SK-N-SH treated with all-trans-retinoic acid at 6 μM for 48 hours (cell line): ENCODE data around the gene ANK3.

Source experiments
- ATAC-seq: fragments of 200-7000 bp; cut with Tn5 transposase; 3 replicates; pipeline ENCODE4 v1.9.1; 2020; ENCODE audit warnings: mild to moderate bottlenecking, moderate library complexity
- ARNTL ChIP-seq: fragments of 450-650 bp; formaldehyde crosslinking; IDR thresholded peaks from 2 replicates; pipeline ENCODE4 v1.5.0; 2020; ENCODE audit warnings: low read depth, mild to moderate bottlenecking, moderate library complexity, borderline replicate concordance
- BACH2 ChIP-seq: fragments of 250-450 bp; sonication (Bioruptor Pico); IDR thresholded peaks from 2 replicates; pipeline ENCODE4 v1.9.0; 2021; ENCODE audit warnings: mild to moderate bottlenecking, borderline replicate concordance
- CSDC2 ChIP-seq: fragments of 250-450 bp; sonication (Bioruptor Pico); IDR thresholded peaks from 2 replicates; pipeline ENCODE4 v1.5.0; 2020; ENCODE audit warnings: mild to moderate bottlenecking, moderate library complexity
- ESRRG ChIP-seq: fragments of 250-450 bp; sonication (Bioruptor Pico); IDR thresholded peaks from 2 replicates; pipeline ENCODE4 v1.6.1; 2021; ENCODE audit warnings: mild to moderate bottlenecking
- GLIS3 ChIP-seq: fragments of 250-450 bp; sonication (Bioruptor Pico); IDR thresholded peaks from 2 replicates; pipeline ENCODE4 v1.5.0; 2020; ENCODE audit warnings: mild to moderate bottlenecking, moderate library complexity
- PPARA ChIP-seq: fragments of 250-450 bp; sonication (Bioruptor Pico); IDR thresholded peaks from 2 replicates; pipeline ENCODE4 v1.5.0; 2020; ENCODE audit warnings: mild to moderate bottlenecking, borderline replicate concordance
- RARB ChIP-seq: fragments of 250-450 bp; sonication (Bioruptor Pico); IDR thresholded peaks from 2 replicates; pipeline ENCODE4 v1.8.0; 2021; ENCODE audit warnings: mild to moderate bottlenecking, moderate library complexity
- SNAI2 ChIP-seq: fragments of 250-450 bp; sonication (Bioruptor Pico); IDR thresholded peaks from 2 replicates; pipeline ENCODE4 v1.5.0; 2020; ENCODE audit warnings: mild to moderate bottlenecking, moderate library complexity
- TCF4 ChIP-seq: fragments of 250-450 bp; sonication (Bioruptor Pico); IDR thresholded peaks from 2 replicates; pipeline ENCODE4 v1.8.0; 2021; ENCODE audit warnings: mild to moderate bottlenecking, moderate library complexity, borderline replicate concordance
- ZC3H10 ChIP-seq: fragments of 250-450 bp; sonication (Bioruptor Pico); IDR thresholded peaks from 2 replicates; pipeline ENCODE4 v1.5.1; 2021; ENCODE audit warnings: mild to moderate bottlenecking, moderate library complexity
- ZFP3 ChIP-seq: fragments of 250-450 bp; sonication (Bioruptor Pico); IDR thresholded peaks from 2 replicates; pipeline ENCODE4 v1.5.0; 2020; ENCODE audit warnings: mild to moderate bottlenecking, moderate library complexity
- ZFP30 ChIP-seq: fragments of 450-650 bp; formaldehyde crosslinking; IDR thresholded peaks from 2 replicates; pipeline ENCODE4 v1.5.0; 2022; ENCODE audit warnings: mild to moderate bottlenecking, moderate library complexity
- ZNF565 ChIP-seq: fragments of 450-650 bp; formaldehyde crosslinking; conservative IDR thresholded peaks from 2 replicates; pipeline ENCODE4 v1.5.0; 2020; ENCODE audit warnings: low read depth, mild to moderate bottlenecking, moderate library complexity
- ZNF70 ChIP-seq: fragments of 450-650 bp; formaldehyde crosslinking; IDR thresholded peaks from 2 replicates; pipeline ENCODE4 v1.5.0; 2020; ENCODE audit warnings: mild to moderate bottlenecking, moderate library complexity
- ZNF8 ChIP-seq: fragments of 450-650 bp; formaldehyde crosslinking; IDR thresholded peaks from 2 replicates; pipeline ENCODE4 v1.5.0; 2020; ENCODE audit warnings: mild to moderate bottlenecking, moderate library complexity
- TF ChIP-seq, protein P1 (sequence below): fragments of 250-450 bp; sonication (Bioruptor Pico); IDR thresholded peaks from 2 replicates; pipeline ENCODE4 v1.8.0; 2020; ENCODE audit warnings: mild to moderate bottlenecking, moderate library complexity, borderline replicate concordance
- TF ChIP-seq, protein P2 (sequence below): fragments of 250-450 bp; sonication (Bioruptor Pico); IDR thresholded peaks from 2 replicates; pipeline ENCODE4 v1.5.0; 2020; ENCODE audit warnings: mild to moderate bottlenecking, moderate library complexity
- TF ChIP-seq, protein P3 (sequence below): fragments of 250-450 bp; sonication (Bioruptor Pico); IDR thresholded peaks from 2 replicates; pipeline ENCODE4 v1.5.1; 2020; ENCODE audit warnings: low read depth, mild to moderate bottlenecking, moderate library complexity
- TF ChIP-seq, protein P4 (sequence below): fragments of 250-450 bp; sonication (Bioruptor Pico); IDR thresholded peaks from 2 replicates; pipeline ENCODE4 v1.8.0; 2021; ENCODE audit warnings: low read depth, mild to moderate bottlenecking, moderate library complexity, borderline replicate concordance
- TF ChIP-seq, protein P5 (sequence below): fragments of 250-450 bp; sonication (Bioruptor Pico); IDR thresholded peaks from 2 replicates; pipeline ENCODE4 v1.5.1; 2021; ENCODE audit warnings: mild to moderate bottlenecking, moderate library complexity

The ANK3 gene

DNA sequence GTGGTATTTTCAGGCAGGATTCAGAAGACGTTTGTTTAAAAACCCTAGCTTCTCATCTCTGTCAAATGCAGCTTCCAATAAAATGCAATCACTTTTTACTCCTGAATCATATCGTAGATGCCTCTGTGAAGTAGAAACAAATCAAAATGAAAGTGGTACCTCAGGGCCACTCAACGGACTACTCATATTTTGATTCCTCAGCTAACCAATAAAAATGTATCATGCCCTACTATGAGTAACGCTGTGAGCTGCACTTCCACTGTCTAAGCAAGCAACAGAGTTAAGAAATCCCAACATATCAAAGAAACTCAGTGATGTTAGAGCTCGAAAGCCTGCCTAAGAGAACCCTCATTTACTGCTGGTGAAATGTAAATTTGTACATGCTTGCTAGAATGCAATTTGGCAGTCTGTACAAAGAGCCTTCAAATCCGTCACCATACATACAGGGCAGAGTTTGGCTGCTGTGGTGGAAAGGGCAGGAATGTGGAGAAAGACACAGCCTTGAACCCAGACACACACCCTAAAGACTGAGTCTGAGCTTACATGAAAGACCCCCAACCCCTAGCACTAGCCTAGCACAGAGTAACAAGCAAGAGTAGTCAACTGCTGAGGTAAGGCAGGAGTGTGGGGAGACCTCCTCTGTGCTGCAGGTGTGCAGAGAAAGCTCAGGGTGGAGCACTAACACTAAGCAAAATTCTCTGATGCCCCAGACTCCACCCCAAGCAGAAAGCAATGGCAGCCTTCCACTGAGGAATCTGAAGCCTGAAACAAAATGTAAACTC, 151.5 kb downstream of the ANK3 start:
- TF ChIP-seq, protein P1, sequence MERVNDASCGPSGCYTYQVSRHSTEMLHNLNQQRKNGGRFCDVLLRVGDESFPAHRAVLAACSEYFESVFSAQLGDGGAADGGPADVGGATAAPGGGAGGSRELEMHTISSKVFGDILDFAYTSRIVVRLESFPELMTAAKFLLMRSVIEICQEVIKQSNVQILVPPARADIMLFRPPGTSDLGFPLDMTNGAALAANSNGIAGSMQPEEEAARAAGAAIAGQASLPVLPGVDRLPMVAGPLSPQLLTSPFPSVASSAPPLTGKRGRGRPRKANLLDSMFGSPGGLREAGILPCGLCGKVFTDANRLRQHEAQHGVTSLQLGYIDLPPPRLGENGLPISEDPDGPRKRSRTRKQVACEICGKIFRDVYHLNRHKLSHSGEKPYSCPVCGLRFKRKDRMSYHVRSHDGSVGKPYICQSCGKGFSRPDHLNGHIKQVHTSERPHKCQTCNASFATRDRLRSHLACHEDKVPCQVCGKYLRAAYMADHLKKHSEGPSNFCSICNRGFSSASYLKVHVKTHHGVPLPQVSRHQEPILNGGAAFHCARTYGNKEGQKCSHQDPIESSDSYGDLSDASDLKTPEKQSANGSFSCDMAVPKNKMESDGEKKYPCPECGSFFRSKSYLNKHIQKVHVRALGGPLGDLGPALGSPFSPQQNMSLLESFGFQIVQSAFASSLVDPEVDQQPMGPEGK (CRISPR knock-in tag) = no peak
- TF ChIP-seq, protein P2, sequence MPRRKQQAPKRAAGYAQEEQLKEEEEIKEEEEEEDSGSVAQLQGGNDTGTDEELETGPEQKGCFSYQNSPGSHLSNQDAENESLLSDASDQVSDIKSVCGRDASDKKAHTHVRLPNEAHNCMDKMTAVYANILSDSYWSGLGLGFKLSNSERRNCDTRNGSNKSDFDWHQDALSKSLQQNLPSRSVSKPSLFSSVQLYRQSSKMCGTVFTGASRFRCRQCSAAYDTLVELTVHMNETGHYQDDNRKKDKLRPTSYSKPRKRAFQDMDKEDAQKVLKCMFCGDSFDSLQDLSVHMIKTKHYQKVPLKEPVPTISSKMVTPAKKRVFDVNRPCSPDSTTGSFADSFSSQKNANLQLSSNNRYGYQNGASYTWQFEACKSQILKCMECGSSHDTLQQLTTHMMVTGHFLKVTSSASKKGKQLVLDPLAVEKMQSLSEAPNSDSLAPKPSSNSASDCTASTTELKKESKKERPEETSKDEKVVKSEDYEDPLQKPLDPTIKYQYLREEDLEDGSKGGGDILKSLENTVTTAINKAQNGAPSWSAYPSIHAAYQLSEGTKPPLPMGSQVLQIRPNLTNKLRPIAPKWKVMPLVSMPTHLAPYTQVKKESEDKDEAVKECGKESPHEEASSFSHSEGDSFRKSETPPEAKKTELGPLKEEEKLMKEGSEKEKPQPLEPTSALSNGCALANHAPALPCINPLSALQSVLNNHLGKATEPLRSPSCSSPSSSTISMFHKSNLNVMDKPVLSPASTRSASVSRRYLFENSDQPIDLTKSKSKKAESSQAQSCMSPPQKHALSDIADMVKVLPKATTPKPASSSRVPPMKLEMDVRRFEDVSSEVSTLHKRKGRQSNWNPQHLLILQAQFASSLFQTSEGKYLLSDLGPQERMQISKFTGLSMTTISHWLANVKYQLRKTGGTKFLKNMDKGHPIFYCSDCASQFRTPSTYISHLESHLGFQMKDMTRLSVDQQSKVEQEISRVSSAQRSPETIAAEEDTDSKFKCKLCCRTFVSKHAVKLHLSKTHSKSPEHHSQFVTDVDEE (CRISPR knock-in tag) = no peak
- TF ChIP-seq ZNF565 (CRISPR knock-in tag) (no peak), ZC3H10 (CRISPR knock-in tag) (no peak), ARNTL (CRISPR knock-in tag) (no peak), RARB (no peak), SNAI2 (no peak), ZNF8 (CRISPR knock-in tag) (no peak), GLIS3 (CRISPR knock-in tag) (no peak)
- TF ChIP-seq, protein P3, sequence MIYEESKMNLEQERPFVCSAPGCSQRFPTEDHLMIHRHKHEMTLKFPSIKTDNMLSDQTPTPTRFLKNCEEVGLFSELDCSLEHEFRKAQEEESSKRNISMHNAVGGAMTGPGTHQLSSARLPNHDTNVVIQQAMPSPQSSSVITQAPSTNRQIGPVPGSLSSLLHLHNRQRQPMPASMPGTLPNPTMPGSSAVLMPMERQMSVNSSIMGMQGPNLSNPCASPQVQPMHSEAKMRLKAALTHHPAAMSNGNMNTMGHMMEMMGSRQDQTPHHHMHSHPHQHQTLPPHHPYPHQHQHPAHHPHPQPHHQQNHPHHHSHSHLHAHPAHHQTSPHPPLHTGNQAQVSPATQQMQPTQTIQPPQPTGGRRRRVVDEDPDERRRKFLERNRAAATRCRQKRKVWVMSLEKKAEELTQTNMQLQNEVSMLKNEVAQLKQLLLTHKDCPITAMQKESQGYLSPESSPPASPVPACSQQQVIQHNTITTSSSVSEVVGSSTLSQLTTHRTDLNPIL (CRISPR knock-in tag) = no peak
- TF ChIP-seq, protein P4, sequence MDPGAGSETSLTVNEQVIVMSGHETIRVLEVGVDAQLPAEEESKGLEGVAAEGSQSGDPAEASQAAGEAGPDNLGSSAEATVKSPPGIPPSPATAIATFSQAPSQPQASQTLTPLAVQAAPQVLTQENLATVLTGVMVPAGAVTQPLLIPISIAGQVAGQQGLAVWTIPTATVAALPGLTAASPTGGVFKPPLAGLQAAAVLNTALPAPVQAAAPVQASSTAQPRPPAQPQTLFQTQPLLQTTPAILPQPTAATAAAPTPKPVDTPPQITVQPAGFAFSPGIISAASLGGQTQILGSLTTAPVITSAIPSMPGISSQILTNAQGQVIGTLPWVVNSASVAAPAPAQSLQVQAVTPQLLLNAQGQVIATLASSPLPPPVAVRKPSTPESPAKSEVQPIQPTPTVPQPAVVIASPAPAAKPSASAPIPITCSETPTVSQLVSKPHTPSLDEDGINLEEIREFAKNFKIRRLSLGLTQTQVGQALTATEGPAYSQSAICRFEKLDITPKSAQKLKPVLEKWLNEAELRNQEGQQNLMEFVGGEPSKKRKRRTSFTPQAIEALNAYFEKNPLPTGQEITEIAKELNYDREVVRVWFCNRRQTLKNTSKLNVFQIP (CRISPR knock-in tag) = no peak
- TF ChIP-seq, protein P5, sequence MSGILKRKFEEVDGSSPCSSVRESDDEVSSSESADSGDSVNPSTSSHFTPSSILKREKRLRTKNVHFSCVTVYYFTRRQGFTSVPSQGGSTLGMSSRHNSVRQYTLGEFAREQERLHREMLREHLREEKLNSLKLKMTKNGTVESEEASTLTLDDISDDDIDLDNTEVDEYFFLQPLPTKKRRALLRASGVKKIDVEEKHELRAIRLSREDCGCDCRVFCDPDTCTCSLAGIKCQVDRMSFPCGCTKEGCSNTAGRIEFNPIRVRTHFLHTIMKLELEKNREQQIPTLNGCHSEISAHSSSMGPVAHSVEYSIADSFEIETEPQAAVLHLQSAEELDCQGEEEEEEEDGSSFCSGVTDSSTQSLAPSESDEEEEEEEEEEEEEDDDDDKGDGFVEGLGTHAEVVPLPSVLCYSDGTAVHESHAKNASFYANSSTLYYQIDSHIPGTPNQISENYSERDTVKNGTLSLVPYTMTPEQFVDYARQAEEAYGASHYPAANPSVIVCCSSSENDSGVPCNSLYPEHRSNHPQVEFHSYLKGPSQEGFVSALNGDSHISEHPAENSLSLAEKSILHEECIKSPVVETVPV = no peak
- TF ChIP-seq, all 23 proteins: peak for 0
- peak; percentile 96 for ATAC-seq

DNA sequence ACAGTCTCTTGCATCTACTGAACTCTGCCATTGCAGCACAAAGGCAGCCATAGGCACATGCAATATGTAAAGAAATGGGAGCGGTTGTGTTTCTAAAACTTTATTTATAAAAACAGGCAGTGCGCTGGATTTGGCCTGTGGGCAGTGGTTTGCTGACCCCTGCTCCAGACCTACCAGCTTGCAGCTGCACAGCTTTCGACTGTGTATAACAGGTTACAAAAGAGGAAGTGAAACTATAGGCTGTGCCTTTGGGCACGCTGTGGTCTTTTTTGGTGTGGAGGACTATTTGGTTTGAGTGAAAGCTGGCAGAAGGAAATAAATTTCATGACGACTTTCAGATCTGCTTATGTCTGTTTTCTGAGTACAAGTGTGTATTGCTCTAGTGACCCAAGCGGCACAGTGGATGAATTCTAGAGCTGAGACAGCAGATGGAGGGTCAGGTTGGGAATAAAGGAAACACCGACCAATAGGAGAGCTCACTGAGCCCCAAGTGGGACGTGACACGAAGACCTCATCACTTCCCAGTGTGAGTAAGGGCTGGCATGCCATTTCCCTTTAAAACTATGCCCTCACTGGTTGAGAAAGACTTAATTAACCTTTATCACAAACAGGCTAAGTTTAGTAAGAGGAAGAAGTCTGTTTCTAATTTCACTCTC, 152.7 kb downstream of the ANK3 start:
- ATAC-seq = peak; percentile 53
- TF ChIP-seq, protein P1 (CRISPR knock-in tag) = no peak
- TF ChIP-seq, protein P4 (CRISPR knock-in tag) = no peak
- no peak for TF ChIP-seq ZNF70 (CRISPR knock-in tag)
- no peak for TF ChIP-seq ZFP3 (CRISPR knock-in tag)
- no peak for TF ChIP-seq ESRRG (CRISPR knock-in tag)
- no peak for TF ChIP-seq CSDC2 (CRISPR knock-in tag)
- TF ChIP-seq TCF4 (CRISPR knock-in tag) = no peak
- no peak for TF ChIP-seq BACH2 (CRISPR knock-in tag)
- TF ChIP-seq GLIS3 (CRISPR knock-in tag) = no peak
- TF ChIP-seq, protein P2 (CRISPR knock-in tag) = no peak
- no peak for TF ChIP-seq ZFP30 (CRISPR knock-in tag)
- TF ChIP-seq, protein P5 = no peak
- TF ChIP-seq PPARA (CRISPR knock-in tag) = no peak
